ENCODE results near the gene EGLN2.

The EGLN2 gene

GRCh38 chr19:40797963-40798682 lies 868 bp upstream of the EGLN2 start:
- peaks cover 27% of the 10 kb centered on the region for H3K36me3 ChIP-seq (ENCODE audit: insufficient read depth, low read depth, low read length)
- H3K9ac ChIP-seq (ENCODE audit: low read depth, low read length), result peak overlapping the region; percentile 83
- H3K9me3 ChIP-seq (ENCODE audit: insufficient read depth, low read depth, low read length), result no peaks in the 10 kb centered on the region
- peak overlapping the region; percentile 75 for H3K4me3 ChIP-seq (ENCODE audit: low read length)
- H3K27me3 ChIP-seq (ENCODE audit: insufficient read depth, low read length), result no peaks in the 10 kb centered on the region
- H3K27ac ChIP-seq (ENCODE audit: low read length), result peak overlapping the region; percentile 69
- H3K4me1 ChIP-seq (ENCODE audit: insufficient read depth, low read length), result peaks cover 14% of the 10 kb centered on the region

DNA sequence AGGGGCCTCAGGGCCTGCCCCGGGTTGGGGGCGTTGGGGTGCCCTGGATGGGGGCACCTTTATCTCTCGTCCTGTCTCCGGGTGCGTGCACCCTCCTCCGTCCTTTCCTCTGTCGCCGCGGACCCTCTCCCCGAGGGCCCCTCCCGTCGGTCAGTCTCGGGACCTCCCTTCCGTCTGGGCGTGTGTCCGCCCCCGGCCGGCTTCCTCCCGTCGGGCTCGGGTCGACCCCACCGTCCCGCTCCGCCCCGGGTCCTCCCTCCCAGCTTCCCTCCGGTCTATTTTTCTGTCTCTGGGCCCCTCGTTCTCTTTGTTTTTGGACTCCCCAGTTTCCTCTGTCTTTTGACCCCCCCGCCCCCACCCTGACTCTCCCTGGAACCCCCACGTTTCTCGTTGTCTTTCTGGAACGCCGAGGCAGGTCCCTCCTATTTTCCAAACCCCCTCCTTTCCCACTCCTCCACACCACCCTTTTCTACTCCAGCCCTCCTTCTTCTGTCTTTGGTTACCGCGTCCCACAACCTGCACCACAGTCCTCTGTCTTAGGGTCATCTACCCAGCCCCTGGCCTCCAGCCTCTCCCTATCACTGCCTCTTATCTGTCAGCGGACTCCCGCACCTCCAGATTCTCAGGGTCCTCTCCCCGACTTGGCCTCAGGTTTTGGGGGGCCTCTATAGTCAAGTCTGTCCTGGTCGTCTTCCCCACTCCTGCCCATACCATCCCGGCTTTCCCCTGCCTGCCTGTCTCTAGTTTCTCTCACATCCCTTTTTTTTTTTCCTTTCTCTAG lies 757 bp downstream of the EGLN2 start:
- Histone ChIP-seq H3K27me3 (ENCODE audit: insufficient read depth, low read length) (no peaks in the 10 kb centered on the region), H3K4me1 (ENCODE audit: insufficient read depth, low read length) (peaks cover 21% of the 10 kb centered on the region), H3K36me3 (ENCODE audit: insufficient read depth, low read depth, low read length) (peaks cover 42% of the 10 kb centered on the region), H3K9me3 (ENCODE audit: insufficient read depth, low read depth, low read length) (no peaks in the 10 kb centered on the region), H3K9ac (ENCODE audit: low read depth, low read length) (peak overlapping the region; percentile 92; the same call in 1 of the 2 replicates), H3K4me3 (ENCODE audit: low read length) (peak overlapping the region; percentile 94), H3K27ac (ENCODE audit: low read length) (no peak overlapping the region)

DNA sequence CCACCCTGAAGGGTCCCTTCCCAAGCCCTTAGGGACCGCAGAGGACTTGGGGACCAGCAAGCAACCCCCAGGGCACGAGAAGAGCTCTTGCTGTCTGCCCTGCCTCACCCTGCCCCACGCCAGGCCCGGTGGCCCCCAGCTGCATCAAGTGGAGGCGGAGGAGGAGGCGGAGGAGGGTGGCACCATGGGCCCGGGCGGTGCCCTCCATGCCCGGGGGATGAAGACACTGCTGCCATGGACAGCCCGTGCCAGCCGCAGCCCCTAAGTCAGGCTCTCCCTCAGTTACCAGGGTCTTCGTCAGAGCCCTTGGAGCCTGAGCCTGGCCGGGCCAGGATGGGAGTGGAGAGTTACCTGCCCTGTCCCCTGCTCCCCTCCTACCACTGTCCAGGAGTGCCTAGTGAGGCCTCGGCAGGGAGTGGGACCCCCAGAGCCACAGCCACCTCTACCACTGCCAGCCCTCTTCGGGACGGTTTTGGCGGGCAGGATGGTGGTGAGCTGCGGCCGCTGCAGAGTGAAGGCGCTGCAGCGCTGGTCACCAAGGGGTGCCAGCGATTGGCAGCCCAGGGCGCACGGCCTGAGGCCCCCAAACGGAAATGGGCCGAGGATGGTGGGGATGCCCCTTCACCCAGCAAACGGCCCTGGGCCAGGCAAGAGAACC lies 1.5 kb downstream of the EGLN2 start:
- Histone ChIP-seq H3K27me3 (ENCODE audit: insufficient read depth, low read length) (no peaks in the 10 kb centered on the region), H3K4me3 (ENCODE audit: low read length) (peak overlapping the region; percentile 94), H3K4me1 (ENCODE audit: insufficient read depth, low read length) (peaks cover 21% of the 10 kb centered on the region), H3K9ac (ENCODE audit: low read depth, low read length) (peak overlapping the region; percentile 92; the same call in 1 of the 2 replicates), H3K36me3 (ENCODE audit: insufficient read depth, low read depth, low read length) (peaks cover 50% of the 10 kb centered on the region), H3K27ac (ENCODE audit: low read length) (no peak overlapping the region), H3K9me3 (ENCODE audit: insufficient read depth, low read depth, low read length) (no peaks in the 10 kb centered on the region)

DNA sequence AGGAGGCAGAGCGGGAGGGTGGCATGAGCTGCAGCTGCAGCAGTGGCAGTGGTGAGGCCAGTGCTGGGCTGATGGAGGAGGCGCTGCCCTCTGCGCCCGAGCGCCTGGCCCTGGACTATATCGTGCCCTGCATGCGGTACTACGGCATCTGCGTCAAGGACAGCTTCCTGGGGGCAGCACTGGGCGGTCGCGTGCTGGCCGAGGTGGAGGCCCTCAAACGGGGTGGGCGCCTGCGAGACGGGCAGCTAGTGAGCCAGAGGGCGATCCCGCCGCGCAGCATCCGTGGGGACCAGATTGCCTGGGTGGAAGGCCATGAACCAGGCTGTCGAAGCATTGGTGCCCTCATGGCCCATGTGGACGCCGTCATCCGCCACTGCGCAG lies 2.0 kb downstream of the EGLN2 start:
- H3K4me3 ChIP-seq (ENCODE audit: low read length), result no peak overlapping the region; the same call in 1 of the 2 replicates
- no peak overlapping the region; the same call in 1 of the 2 replicates for H3K9ac ChIP-seq (ENCODE audit: low read depth, low read length)
- H3K27me3 ChIP-seq (ENCODE audit: insufficient read depth, low read length), result no peaks in the 10 kb centered on the region

GRCh38 chr19:40801426-40802299 lies 2.7 kb downstream of the EGLN2 start:
- H3K9me3 ChIP-seq (ENCODE audit: insufficient read depth, low read depth, low read length), result no peaks in the 10 kb centered on the region
- H3K27ac ChIP-seq (ENCODE audit: low read length), result no peak overlapping the region
- H3K27me3 ChIP-seq (ENCODE audit: insufficient read depth, low read length), result no peaks in the 10 kb centered on the region
- H3K4me1 ChIP-seq (ENCODE audit: insufficient read depth, low read length), result peaks cover 28% of the 10 kb centered on the region
- H3K9ac ChIP-seq (ENCODE audit: low read depth, low read length), result peak overlapping the region; percentile 21; the same call in 1 of the 2 replicates
- H3K36me3 ChIP-seq (ENCODE audit: insufficient read depth, low read depth, low read length), result peaks cover 55% of the 10 kb centered on the region
- peak overlapping the region; percentile 25 for H3K4me3 ChIP-seq (ENCODE audit: low read length)

More for the DNA sequence above, 2.0 kb downstream of the EGLN2 start:
- Histone ChIP-seq H3K27ac (ENCODE audit: low read length) (no peak overlapping the region), H3K4me1 (ENCODE audit: insufficient read depth, low read length) (peaks cover 24% of the 10 kb centered on the region), H3K36me3 (ENCODE audit: insufficient read depth, low read depth, low read length) (peaks cover 55% of the 10 kb centered on the region), H3K9me3 (ENCODE audit: insufficient read depth, low read depth, low read length) (no peaks in the 10 kb centered on the region)

- peak overlapping the region; percentile 25; the same call in 1 of the 2 replicates for H3K4me3 ChIP-seq (ENCODE audit: low read length)
- no peak overlapping the region for H3K27ac ChIP-seq (ENCODE audit: low read length)
- H3K9ac ChIP-seq (ENCODE audit: low read depth, low read length), result peak overlapping the region; percentile 21; the same call in 1 of the 2 replicates
Measured at GRCh38 chr19:40802300-40803169, 3.5 kb downstream of the EGLN2 start.

DNA sequence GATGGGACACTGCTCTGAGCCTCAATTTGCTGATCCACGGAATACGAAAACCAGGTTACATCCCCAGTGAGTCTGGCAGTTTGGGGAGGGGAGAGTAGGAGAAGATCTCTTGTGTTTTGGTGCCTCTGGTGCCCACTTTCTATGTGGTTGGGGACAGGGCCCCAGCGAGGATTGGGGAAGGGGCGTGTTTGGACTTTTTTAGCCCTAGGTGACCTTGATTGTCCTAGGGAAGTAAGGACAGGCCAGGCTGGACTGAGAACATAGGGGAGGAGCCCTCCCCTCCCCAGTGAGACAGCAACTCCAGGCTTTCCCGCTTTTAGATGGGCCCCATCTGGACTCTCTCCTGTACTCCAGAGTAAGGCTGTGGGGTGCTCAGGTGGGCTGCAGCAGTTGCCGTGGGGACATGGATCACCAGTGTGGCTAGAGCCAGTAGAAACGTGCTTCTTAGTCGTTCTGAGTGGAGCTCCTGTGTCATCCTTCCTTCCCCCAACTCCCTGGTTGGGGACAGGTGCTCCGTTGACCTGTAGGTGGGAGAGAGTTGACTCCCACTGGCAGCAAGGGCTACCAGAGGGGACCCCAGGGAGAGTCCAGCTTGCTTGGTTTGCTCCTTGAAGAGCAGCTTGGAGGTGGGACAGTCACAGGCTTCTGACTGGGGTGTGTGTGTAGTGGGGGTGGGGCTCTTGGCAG lies 4.3 kb downstream of the EGLN2 start:
- peak overlapping the region; percentile 9; the same call in 1 of the 2 replicates for H3K9ac ChIP-seq (ENCODE audit: low read depth, low read length)
- no peak overlapping the region for H3K27ac ChIP-seq (ENCODE audit: low read length)
- H3K4me1 ChIP-seq (ENCODE audit: insufficient read depth, low read length), result peaks cover 34% of the 10 kb centered on the region
- H3K27me3 ChIP-seq (ENCODE audit: insufficient read depth, low read length), result no peaks in the 10 kb centered on the region
- peaks cover 69% of the 10 kb centered on the region for H3K36me3 ChIP-seq (ENCODE audit: insufficient read depth, low read depth, low read length)
- no peaks in the 10 kb centered on the region for H3K9me3 ChIP-seq (ENCODE audit: insufficient read depth, low read depth, low read length)
- no peak overlapping the region for H3K4me3 ChIP-seq (ENCODE audit: low read length)

More at GRCh38 chr19:40802300-40803169, 3.5 kb downstream of the EGLN2 start:
- H3K4me1 ChIP-seq (ENCODE audit: insufficient read depth, low read length), result peaks cover 33% of the 10 kb centered on the region
- peaks cover 61% of the 10 kb centered on the region for H3K36me3 ChIP-seq (ENCODE audit: insufficient read depth, low read depth, low read length)
- H3K27me3 ChIP-seq (ENCODE audit: insufficient read depth, low read length), result no peaks in the 10 kb centered on the region
- no peaks in the 10 kb centered on the region for H3K9me3 ChIP-seq (ENCODE audit: insufficient read depth, low read depth, low read length)

GRCh38 chr19:40803857-40804782 lies 5.1 kb downstream of the EGLN2 start:
- peaks cover 34% of the 10 kb centered on the region for H3K4me1 ChIP-seq (ENCODE audit: insufficient read depth, low read length)
- H3K9me3 ChIP-seq (ENCODE audit: insufficient read depth, low read depth, low read length), result no peaks in the 10 kb centered on the region
- peaks cover 77% of the 10 kb centered on the region for H3K36me3 ChIP-seq (ENCODE audit: insufficient read depth, low read depth, low read length)
- peak overlapping the region; percentile 9; the same call in 1 of the 2 replicates for H3K9ac ChIP-seq (ENCODE audit: low read depth, low read length)
- H3K4me3 ChIP-seq (ENCODE audit: low read length), result no peak overlapping the region
- no peak overlapping the region for H3K27ac ChIP-seq (ENCODE audit: low read length)
- H3K27me3 ChIP-seq (ENCODE audit: insufficient read depth, low read length), result no peaks in the 10 kb centered on the region

DNA sequence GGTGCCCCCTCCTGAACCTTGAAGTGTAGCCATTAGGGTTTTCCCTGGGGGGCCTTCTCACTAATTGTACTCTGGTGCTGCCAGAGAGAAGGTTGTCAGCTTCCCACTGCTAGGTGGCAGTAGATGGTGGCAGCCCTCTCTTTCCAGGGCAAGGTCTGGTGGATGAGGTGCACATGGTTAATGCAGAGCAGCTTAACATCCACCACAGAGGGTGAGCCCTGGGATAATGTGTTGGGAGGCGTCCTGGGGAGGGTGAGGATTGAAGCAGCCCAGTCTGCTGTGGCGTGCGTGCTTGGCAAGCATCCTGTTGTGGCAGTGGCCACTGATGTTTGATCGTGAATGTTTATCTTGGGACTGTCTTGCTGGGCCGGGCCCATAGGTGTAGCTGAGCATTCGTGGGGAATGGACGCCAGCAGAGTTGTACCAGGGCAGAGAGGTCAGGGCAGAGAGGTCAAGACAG lies 5.8 kb downstream of the EGLN2 start:
- Histone ChIP-seq H3K36me3 (ENCODE audit: insufficient read depth, low read depth, low read length) (peaks cover 84% of the 10 kb centered on the region), H3K9ac (ENCODE audit: low read depth, low read length) (no peak overlapping the region), H3K27ac (ENCODE audit: low read length) (no peak overlapping the region)

More for the DNA sequence above, 5.8 kb downstream of the EGLN2 start:
- Histone ChIP-seq H3K4me1 (ENCODE audit: insufficient read depth, low read length) (peaks cover 34% of the 10 kb centered on the region), H3K9me3 (ENCODE audit: insufficient read depth, low read depth, low read length) (no peaks in the 10 kb centered on the region), H3K4me3 (ENCODE audit: low read length) (no peak overlapping the region), H3K27me3 (ENCODE audit: insufficient read depth, low read length) (no peaks in the 10 kb centered on the region)

All from iPS-20b (cell line).